Stomach (tissue), 4 donors: ENCODE data around the gene ANKFY1.

Source experiments
- CTCF ChIP-seq, 7 experiments: fragments of 450-650 bp in 4 of 7; fragments of 200-600 bp in 3 of 7; sonication (generic) in 3 of 7; IDR thresholded peaks; one replicate each; pipeline ENCODE4 v1.5.1; 2016 to 2019; ENCODE audit warnings: antibody characterized with exemption in 7 of 7, control low read depth in 2 of 7, mild to moderate bottlenecking in 1 of 7
- EP300 ChIP-seq: sonication (generic); formaldehyde crosslinking; IDR thresholded peaks from one replicate; pipeline ENCODE4 v1.6.1; 2017; ENCODE audit warnings: antibody characterized with exemption
- POLR2A ChIP-seq, 4 donors: fragments of 450-650 bp; IDR thresholded peaks; one replicate each; pipeline ENCODE4 v1.6.1; 2016; ENCODE audit warnings: antibody characterized with exemption in 4 of 4, control low read depth in 2 of 4, mild to moderate bottlenecking in 1 of 4, moderate library complexity in 1 of 4
- POLR2AphosphoS5 ChIP-seq, 3 donors: sonication (generic); formaldehyde crosslinking; IDR thresholded peaks; one replicate each; pipeline ENCODE4 v1.6.1; 2016; ENCODE audit warnings: antibody characterized with exemption in 3 of 3

GRCh38 chr17:4173781-4174180 is 90.0 kb downstream of the ANKFY1 start:
- TF ChIP-seq CTCF (IDR thresholded peaks at IDR 0.05) (no peak), POLR2A (IDR thresholded peaks at IDR 0.05) (no peak), POLR2AphosphoS5 (IDR thresholded peaks at IDR 0.05) (no peak), EP300 (no peak)
